ENCODE results near the gene RABL6.

The RABL6 gene

DNA sequence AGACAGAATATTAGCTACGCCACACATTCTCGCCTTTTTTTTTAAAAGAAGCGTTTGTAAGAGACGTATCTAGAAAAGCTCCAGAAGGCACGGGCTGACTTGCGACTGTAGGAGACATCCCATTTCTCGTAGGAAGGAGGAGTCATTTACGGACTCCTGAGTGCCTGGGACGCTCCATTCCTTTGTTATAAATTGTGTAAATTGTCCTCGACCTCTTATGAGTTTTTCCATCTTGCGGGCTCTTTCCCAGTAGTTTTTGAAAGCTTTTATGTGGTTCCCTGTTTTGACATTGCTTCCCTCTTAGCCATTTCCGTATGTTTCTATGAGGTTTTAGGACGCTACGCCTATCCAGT, 1.0 kb downstream of the RABL6 start:
- TF ChIP-seq, protein P1, sequence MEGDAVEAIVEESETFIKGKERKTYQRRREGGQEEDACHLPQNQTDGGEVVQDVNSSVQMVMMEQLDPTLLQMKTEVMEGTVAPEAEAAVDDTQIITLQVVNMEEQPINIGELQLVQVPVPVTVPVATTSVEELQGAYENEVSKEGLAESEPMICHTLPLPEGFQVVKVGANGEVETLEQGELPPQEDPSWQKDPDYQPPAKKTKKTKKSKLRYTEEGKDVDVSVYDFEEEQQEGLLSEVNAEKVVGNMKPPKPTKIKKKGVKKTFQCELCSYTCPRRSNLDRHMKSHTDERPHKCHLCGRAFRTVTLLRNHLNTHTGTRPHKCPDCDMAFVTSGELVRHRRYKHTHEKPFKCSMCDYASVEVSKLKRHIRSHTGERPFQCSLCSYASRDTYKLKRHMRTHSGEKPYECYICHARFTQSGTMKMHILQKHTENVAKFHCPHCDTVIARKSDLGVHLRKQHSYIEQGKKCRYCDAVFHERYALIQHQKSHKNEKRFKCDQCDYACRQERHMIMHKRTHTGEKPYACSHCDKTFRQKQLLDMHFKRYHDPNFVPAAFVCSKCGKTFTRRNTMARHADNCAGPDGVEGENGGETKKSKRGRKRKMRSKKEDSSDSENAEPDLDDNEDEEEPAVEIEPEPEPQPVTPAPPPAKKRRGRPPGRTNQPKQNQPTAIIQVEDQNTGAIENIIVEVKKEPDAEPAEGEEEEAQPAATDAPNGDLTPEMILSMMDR (conservative IDR thresholded peaks at IDR 0.05) = no peak
- TF ChIP-seq ZFX (IDR thresholded peaks at IDR 0.05) = no peak
- H3K27ac ChIP-seq = peak overlapping the region; percentile 97

DNA sequence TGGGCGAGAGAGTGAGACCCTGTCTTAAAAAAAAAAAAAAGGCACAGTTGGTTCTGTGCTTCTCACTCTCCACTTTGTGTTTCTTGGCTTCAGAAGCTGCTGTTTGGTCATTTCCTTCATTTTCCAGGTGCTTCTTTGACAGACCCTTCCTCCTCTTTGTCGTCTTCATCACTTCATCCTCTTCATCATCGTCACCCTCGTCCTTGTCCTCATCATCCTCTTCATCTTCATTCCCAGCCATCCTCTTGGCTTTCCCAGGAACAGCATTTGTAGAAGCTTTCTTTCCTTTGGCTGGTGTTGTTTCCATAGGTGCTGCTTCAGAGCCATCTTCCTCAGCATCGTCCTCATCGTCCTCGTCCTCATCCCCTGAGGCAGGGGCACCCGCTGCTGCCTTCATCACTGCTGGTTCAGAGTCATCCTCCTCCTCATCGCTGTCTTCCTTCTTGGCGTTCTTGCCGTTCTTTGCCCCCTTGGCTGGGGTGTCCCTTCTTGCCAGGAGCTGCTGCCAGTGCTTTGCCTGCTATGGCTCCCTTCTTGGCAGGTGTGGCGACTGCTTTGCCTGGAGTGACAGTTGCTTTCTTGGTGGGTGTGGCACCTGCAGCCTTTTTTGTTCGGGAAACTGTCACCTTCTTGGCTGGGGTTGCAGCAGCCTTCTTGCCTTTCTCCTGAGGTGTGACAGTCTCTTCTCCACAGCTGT, 7.1 kb downstream of the RABL6 start:
- TF ChIP-seq ZFX (IDR thresholded peaks at IDR 0.05) = no peak
- TF ChIP-seq, protein P1 (conservative IDR thresholded peaks at IDR 0.05) = no peak
- H3K27ac ChIP-seq = no peak overlapping the region

DNA sequence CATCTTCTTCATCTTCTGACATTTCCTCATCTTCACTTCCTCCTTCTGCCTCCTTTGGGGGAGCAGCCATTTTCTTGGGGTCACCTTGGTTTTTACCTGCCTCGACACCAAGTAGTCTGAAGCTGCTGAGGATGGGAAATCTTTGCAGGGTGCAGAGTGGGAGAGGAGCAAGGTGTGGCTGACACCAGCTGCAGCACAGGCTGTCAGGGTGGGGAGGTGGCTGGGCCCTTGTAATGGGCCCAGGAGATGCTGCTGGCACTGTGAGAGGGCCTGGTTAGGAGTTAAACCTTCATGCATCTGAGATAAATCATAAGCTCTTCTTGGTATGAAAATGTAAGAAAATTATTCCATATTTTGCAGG, 7.7 kb downstream of the RABL6 start:
- no peak overlapping the region for H3K27ac ChIP-seq
- TF ChIP-seq ZFX (IDR thresholded peaks at IDR 0.05) = no peak
- TF ChIP-seq, protein P1 (conservative IDR thresholded peaks at IDR 0.05) = no peak

DNA sequence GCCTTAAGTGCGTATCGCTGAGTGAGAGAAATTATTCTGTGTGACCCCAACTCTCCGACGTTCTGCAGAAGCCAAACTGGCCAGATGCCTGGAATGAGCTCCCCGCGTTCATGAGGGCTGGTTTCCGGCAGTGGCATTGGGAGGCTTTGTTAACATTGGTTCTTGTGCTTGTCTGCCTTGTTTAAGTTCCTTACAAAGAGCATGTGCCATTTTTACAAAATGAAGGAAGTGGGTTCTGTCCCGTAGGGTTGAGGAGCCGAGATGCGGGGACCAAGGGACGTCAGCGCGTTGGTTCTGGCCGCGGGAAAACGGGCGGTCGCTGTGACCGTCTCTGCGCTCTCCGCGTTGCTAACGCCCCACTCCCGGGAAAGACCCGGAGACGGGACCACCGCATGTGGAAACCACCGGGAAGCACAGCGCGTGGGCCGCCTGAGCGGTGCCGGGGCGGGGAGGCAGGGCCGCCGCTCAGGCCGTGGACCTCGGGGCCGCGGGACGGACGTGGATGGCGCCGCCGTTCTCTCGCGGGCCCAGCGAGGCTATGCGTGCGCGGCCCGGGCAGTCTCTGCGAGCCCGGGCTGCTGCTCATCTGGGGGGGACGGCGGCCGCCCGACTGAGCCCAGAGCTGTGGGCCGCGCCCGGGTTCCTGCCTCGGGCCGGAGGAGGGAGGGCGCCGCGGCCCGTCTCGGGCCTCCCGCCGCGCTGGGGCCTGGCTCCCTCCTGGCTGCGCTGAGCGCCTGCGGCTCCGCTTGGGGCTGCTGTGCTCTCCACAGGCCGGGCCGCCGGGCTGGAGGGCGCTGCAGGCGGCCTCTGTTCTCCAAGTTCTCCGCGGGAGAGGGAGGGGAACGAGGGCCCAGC, 13.4 kb downstream of the RABL6 start:
- TF ChIP-seq, protein P1 (conservative IDR thresholded peaks at IDR 0.05) = no peak
- H3K27ac ChIP-seq = no peak overlapping the region

DNA sequence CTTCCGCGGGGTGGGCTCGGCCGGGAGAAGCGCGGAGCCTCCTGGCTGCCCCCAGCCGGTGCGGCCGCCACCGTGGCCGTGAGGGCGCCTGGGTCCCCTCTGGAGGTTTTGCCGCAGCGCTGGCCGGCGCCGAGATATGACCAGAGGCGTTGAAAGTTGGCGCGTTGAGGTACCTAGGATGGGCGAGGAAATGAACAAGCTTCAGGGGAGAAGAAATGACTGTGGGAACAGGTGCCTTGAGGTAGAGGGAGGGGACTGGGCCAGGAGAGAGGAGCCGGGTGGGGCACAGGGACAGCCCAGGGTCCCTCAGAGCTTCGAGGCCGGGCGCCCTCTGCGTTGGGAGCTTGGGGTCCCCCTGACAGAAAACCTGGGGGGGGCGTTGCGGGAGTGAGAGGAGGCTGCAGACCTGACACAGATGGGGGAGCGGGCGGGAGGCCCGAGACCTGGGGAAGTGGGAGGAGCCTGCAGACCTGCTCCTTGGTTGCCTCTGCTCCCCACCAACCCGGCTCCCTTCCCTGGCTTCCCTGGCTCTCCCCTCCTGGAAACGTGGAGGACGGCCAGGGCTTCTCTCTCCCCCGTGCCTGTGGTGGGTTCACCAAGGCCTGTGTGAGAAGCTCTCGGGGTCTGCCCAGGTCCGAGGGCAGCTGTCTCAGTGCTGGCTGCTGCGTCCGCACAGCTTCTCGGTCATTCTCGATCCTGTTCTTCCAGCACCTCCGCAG, 14.2 kb downstream of the RABL6 start:
- H3K27ac ChIP-seq = no peak overlapping the region
- TF ChIP-seq, protein P1 (conservative IDR thresholded peaks at IDR 0.05) = no peak
- no peak for TF ChIP-seq ZFX (IDR thresholded peaks at IDR 0.05)

DNA sequence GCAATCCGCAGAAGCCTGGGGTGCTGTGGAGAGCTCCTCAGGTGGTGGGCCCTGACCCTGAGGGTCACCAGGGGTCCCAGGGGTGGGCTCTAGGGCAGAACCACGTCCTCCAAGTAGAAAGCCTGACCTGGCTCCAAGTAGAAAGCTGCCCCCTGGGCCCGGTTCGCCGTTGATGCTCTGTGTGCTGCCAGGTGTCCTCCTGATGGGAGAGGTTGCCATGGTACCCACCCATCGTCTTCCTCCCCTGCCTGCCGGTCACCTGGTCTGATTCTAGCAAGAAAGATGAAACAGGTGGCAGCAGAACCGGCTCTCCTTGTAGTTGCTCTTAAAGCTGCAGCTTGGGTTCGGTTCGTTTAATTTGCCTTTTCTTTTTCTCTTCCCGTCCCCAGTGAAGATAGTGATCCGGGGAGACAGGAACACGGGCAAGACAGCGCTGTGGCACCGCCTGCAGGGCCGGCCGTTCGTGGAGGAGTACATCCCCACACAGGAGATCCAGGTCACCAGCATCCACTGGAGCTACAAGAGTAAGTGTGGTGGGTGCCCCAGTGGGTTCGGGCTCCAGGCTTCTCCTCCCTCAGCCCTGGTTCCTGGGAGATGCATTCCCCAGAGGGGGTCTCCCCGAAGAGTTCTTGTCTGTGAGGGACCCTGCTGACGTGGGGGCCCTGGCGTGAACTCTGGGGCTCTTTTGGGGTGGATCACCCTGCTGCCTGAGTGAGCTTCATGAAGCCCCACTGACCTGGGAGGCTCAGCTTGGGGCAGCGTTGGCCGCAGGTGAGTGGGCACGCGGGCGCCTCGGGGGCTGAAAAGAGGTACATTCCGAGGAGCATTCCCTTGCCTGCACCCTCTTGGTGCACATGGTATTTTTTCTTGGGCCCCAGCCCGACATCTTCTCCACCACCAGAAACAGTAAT, 15.6 kb downstream of the RABL6 start:
- TF ChIP-seq ZFX (IDR thresholded peaks at IDR 0.05) = no peak
- TF ChIP-seq, protein P1 (conservative IDR thresholded peaks at IDR 0.05) = no peak
- no peak overlapping the region for H3K27ac ChIP-seq

Measured in C4-2B (cell line).